Thyroid gland (tissue), 4 donors: ENCODE data around the gene ENTR1. TPM values are rescaled to one million over a fixed set of nuclear protein-coding genes. Genes with fewer than 3 reads are reported as not detected.

Experiments used
- DNase-seq, 2 donors: peaks; one replicate each; pipeline ENCODE4 v3.0.0-alpha.2; 2019
- H3K27ac ChIP-seq, 3 donors: fragments of 200-600 bp; sonication (generic); 1 replicate in 2 of 3; 2 replicates in 1 of 3; pipeline ENCODE4 v1.5.1; 2016 to 2019; ENCODE audit warnings: mild to moderate bottlenecking in 1 of 3, moderate library complexity in 1 of 3
- H3K27me3 ChIP-seq: fragments of 200-600 bp; sonication (generic); one replicate; pipeline ENCODE4 v1.5.1; 2019
- H3K36me3 ChIP-seq, 2 donors: fragments of 200-600 bp; sonication (generic); one replicate each; pipeline ENCODE4 v1.5.1; 2016 to 2019
- H3K4me1 ChIP-seq, 2 donors: fragments of 200-600 bp; sonication (generic); one replicate each; pipeline ENCODE4 v1.5.1; 2017 to 2019
- H3K4me3 ChIP-seq, 3 donors: fragments of 200-600 bp; sonication (generic); replicated peaks in 1 of 3; 1 replicate in 2 of 3; 2 replicates in 1 of 3; pipeline ENCODE4 v1.5.1; 2016; ENCODE audit warnings: mild to moderate bottlenecking in 1 of 3
- H3K9me3 ChIP-seq: fragments of 200-600 bp; sonication (generic); one replicate; pipeline ENCODE4 v1.5.1; 2017
- POLR2A ChIP-seq, 2 donors: fragments of 450-650 bp; IDR thresholded peaks; one replicate each; pipeline ENCODE4 v1.6.1; 2017; ENCODE audit warnings: antibody characterized with exemption in 2 of 2, mild to moderate bottlenecking in 2 of 2, moderate library complexity in 1 of 2
- WGBS, 2 donors: methylation state at CpG; one replicate each; pipeline ENCODE4 v1.1.5; 2017; 5-methylcytosine and 5-hydroxymethylcytosine counted together
- intact Hi-C: fragments of 100-400 bp; cut with DNase I; formaldehyde crosslinking; loops from one replicate; pipeline ENCODE4 v1.15.1; 2023
- total RNA-seq, 4 donors: library from RNA; depleted of rRNA; stranded (reverse); fragments of >200 nt; gene quantifications; one replicate each; pipeline ENCODE4 v1.2.3, GENCODE V29; 2016
- TF ChIP-seq, protein P1 (sequence below), 6 experiments: fragments of 200-600 bp in 3 of 6; fragments of 450-650 bp in 3 of 6; sonication (generic) in 3 of 6; IDR thresholded peaks; one replicate each; pipeline ENCODE4 v1.5.1; 2016 to 2019; ENCODE audit warnings: antibody characterized with exemption in 6 of 6, mild to moderate bottlenecking in 2 of 6, inconsistent platforms in 1 of 6, moderate library complexity in 1 of 6

ENTR1 gene
- total RNA-seq, 4 donors from 2014 or later, result 27.9 to 46.1 (median 33.9) TPM

DNA sequence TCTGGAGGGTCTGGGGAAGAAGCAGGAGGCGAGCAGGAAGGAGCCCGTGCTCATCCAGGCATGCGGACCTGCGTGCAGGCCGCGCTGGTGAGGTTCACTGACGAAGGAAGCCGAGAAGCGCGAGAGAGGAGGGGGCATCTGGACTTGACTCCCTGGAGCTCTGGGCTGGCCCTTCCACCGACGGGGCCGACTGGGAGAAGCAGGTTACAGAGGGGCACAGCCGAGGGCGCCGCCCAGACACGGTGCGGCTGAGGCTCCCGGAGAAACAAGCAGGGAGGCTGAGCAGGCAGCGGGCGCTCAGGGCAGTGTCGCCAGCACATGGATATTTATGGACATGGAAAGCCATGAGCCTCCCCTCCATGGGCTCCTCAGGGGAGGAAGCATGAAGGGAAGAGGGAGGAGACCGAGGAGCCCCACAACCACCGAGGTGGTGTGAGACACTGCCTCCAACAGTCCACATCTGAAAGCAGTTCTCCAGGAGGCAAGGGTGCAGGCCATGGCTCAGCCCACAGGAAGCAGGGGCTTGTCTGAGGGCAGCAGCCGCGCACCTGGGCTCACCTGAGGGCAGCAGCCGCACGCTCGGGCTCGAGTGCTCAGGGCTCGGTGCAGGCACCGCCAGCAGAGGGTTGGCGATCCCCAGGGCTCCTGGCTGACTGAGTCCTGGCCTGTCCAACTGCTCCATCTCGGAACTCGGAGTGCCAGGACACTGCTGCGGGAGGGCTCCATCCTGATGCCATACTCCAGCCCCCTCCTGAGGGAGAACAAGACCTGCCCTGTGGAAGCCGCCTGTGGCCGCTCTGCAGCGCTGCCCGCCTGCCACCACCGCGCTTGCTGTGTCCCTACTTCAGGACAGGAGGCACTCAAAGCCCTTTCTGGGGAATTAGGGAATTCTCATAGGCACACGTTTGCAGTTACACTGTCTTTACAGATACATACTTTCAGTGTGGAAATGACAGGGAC is 44.9 kb upstream of the ENTR1 start:
- TF ChIP-seq, protein P1, sequence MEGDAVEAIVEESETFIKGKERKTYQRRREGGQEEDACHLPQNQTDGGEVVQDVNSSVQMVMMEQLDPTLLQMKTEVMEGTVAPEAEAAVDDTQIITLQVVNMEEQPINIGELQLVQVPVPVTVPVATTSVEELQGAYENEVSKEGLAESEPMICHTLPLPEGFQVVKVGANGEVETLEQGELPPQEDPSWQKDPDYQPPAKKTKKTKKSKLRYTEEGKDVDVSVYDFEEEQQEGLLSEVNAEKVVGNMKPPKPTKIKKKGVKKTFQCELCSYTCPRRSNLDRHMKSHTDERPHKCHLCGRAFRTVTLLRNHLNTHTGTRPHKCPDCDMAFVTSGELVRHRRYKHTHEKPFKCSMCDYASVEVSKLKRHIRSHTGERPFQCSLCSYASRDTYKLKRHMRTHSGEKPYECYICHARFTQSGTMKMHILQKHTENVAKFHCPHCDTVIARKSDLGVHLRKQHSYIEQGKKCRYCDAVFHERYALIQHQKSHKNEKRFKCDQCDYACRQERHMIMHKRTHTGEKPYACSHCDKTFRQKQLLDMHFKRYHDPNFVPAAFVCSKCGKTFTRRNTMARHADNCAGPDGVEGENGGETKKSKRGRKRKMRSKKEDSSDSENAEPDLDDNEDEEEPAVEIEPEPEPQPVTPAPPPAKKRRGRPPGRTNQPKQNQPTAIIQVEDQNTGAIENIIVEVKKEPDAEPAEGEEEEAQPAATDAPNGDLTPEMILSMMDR (IDR thresholded peaks at IDR 0.05), result no peak
- no peak for TF ChIP-seq POLR2A (IDR thresholded peaks at IDR 0.05)
- Histone ChIP-seq H3K27me3 (no peaks in the 10 kb centered on the region), H3K36me3 (peaks cover 81 to 88% of the 10 kb centered on the region in 2 donors), H3K27ac (no peak overlapping the region), H3K4me3 (no peak overlapping the region), H3K4me1 (no peaks in the 10 kb centered on the region), H3K9me3 (no peaks in the 10 kb centered on the region)
- DNase-seq, result no peak
- 92 to 94% methylated on average over 34 of the region's 43 CpGs for WGBS, 2 donors
- intact Hi-C loops, result no loop called here

DNA sequence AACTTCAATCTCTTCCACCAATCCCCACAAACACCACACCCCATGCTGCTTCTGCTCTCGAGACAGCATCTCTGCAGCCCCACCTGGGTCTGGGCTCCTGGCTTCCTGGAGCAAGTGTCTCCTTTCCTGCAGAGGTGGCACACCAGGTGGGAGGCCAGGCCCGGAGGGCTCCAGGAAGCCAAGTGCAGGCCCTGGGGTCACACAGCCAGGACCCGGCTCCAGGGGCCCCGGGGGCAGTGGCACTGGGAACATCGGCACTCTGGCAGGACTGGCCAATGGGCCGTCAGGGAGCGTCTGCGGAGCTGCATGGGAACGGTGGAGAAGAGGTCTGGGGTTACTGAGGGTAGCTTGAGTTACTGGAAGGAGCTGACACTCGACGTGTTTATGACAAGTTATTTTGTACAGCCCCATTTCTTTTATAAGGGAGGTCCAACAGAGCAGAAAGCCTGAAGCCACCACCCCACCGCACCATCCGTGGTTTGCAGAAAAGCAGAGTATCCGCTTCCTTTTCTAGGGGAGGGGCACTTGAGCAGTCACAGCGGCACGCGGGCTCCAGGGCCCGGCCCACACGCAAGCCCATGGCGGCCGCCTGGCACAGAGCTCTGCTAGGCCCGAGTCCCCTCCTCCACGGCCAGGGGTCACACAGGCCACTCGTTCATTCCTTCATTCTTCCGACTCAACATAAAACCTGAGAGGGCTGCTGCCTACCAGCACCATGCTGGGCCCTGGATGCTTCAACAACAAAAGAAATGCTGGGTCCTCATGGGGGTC is 43.8 kb upstream of the ENTR1 start:
- no peaks in the 10 kb centered on the region for H3K9me3 ChIP-seq
- no peaks in the 10 kb centered on the region for H3K4me1 ChIP-seq
- intact Hi-C loops, result no loop called here
- 94 to 96% methylated on average over 25 of the region's 25 CpGs for WGBS, 2 donors
- H3K27me3 ChIP-seq, result no peaks in the 10 kb centered on the region
- no peak for DNase-seq
- H3K27ac ChIP-seq, result no peak overlapping the region
- no peak overlapping the region for H3K4me3 ChIP-seq
- H3K36me3 ChIP-seq, result peaks cover 76 to 86% of the 10 kb centered on the region in 2 donors
- TF ChIP-seq POLR2A (IDR thresholded peaks at IDR 0.05), result no peak
- TF ChIP-seq, protein P1 (IDR thresholded peaks at IDR 0.05), result no peak

GRCh38 chr9:136453326-136453725 is 42.9 kb upstream of the ENTR1 start:
- no peaks in the 10 kb centered on the region for H3K9me3 ChIP-seq
- peaks cover 75 to 78% of the 10 kb centered on the region in 2 donors for H3K36me3 ChIP-seq
- H3K27me3 ChIP-seq, result no peaks in the 10 kb centered on the region
- TF ChIP-seq, protein P1 (IDR thresholded peaks at IDR 0.05), result no peak
- no peak for TF ChIP-seq POLR2A (IDR thresholded peaks at IDR 0.05)
- no peaks in the 10 kb centered on the region for H3K4me1 ChIP-seq
- intact Hi-C loops, result no loop called here
- H3K27ac ChIP-seq, result no peak overlapping the region
- WGBS, 2 donors, result 91 to 95% methylated on average over 11 of the region's 11 CpGs
- no peak for DNase-seq
- H3K4me3 ChIP-seq, result no peak overlapping the region

DNA sequence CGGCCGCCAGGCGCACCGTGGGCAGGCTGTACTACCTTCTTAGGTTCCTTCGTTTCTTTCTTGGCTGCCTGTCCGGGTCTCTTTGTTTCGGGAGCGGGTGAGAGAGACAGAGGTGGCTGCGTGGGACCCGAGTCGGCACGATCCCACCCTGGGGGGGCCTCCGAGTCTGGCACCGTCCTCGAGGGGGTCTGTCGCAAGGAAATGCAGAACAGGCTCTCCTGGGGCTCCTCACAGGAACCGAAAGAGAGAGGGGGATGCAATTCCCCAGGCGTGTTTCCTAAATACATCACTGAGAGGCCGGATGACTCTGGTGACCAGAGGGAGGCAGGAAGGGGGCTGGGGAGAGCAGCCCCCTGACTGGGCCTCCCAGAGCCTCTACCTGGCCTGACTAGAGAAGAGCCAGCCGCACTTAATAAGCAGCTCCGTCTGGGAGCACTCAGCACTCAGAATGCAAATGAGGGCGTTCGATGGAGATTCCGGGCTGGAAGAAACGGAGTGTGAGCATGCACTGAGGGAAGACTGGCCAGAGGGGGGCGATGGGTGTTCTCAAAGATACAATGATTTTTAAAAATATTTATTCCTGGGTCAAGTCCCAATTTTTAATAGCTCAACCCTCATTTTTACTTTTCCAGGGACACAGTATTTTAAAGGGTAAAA is 40.9 kb upstream of the ENTR1 start:
- no peaks in the 10 kb centered on the region for H3K4me1 ChIP-seq
- intact Hi-C loops, result no loop called here
- H3K27me3 ChIP-seq, result no peaks in the 10 kb centered on the region
- no peak overlapping the region for H3K27ac ChIP-seq
- WGBS, 2 donors, result 90 to 91% methylated on average over 18 to 24 of the region's 26 CpGs
- no peaks in the 10 kb centered on the region for H3K9me3 ChIP-seq
- DNase-seq, result no peak
- H3K4me3 ChIP-seq, result no peak overlapping the region
- peaks cover 75 to 79% of the 10 kb centered on the region in 2 donors for H3K36me3 ChIP-seq
- TF ChIP-seq, protein P1 (IDR thresholded peaks at IDR 0.05), result no peak
